ENCODE results near the gene SMC6.
A peak's percentile ranks its signal among the peaks of the same experiment; 100 is the strongest.

Gene SMC6

GRCh38 chr2:17765398-17765797 is 11.8 kb upstream of the SMC6 start:
- DNase-seq (ENCODE audit: low read depth in 2 of 3, low spot score in 1 of 3) = no peak

GRCh38 chr2:17763641-17764333 is 10.2 kb upstream of the SMC6 start:
- DNase-seq (ENCODE audit: low read depth in 2 of 3, low spot score in 1 of 3) = no peak

GRCh38 chr2:17762451-17762850 is 8.8 kb upstream of the SMC6 start:
- DNase-seq (ENCODE audit: low read depth in 2 of 3, low spot score in 1 of 3) = no peak

GRCh38 chr2:17759805-17760204 is 6.2 kb upstream of the SMC6 start:
- DNase-seq (ENCODE audit: low read depth in 2 of 3, low spot score in 1 of 3) = no peak

- DNase-seq (ENCODE audit: low read depth in 2 of 3, low spot score in 1 of 3) = no peak
Measured at GRCh38 chr2:17758118-17758517, 4.5 kb upstream of the SMC6 start.

- DNase-seq (ENCODE audit: low read depth in 2 of 3, low spot score in 1 of 3) = no peak
Measured at GRCh38 chr2:17757321-17757720, 3.7 kb upstream of the SMC6 start.

GRCh38 chr2:17756668-17757067 is 3.1 kb upstream of the SMC6 start:
- no peak for DNase-seq (ENCODE audit: low read depth in 2 of 3, low spot score in 1 of 3)

- DNase-seq (ENCODE audit: low read depth in 2 of 3, low spot score in 1 of 3) = no peak
Measured at GRCh38 chr2:17754773-17755425, 1.3 kb upstream of the SMC6 start.

GRCh38 chr2:17752892-17753802 is 463 bp downstream of the SMC6 start:
- peak; percentile 8 to 34 (median 12) for DNase-seq (ENCODE audit: low read depth in 2 of 3, low spot score in 1 of 3)

GRCh38 chr2:17752246-17752645 is 1.4 kb downstream of the SMC6 start:
- no peak for DNase-seq (ENCODE audit: low read depth in 2 of 3, low spot score in 1 of 3)

- DNase-seq (ENCODE audit: low read depth in 2 of 3, low spot score in 1 of 3) = no peak
Measured at GRCh38 chr2:17749753-17750438, 3.7 kb downstream of the SMC6 start.

GRCh38 chr2:17748745-17749144 is 4.9 kb downstream of the SMC6 start:
- no peak for DNase-seq (ENCODE audit: low read depth in 2 of 3, low spot score in 1 of 3)

GRCh38 chr2:17747684-17748452 is 5.7 kb downstream of the SMC6 start:
- DNase-seq (ENCODE audit: low read depth in 2 of 3, low spot score in 1 of 3) = no peak

- no peak for DNase-seq (ENCODE audit: low read depth in 2 of 3, low spot score in 1 of 3)
Measured at GRCh38 chr2:17740203-17740602, 13.4 kb downstream of the SMC6 start.

- no peak for DNase-seq (ENCODE audit: low read depth in 2 of 3, low spot score in 1 of 3)
Measured at GRCh38 chr2:17736989-17737388, 16.6 kb downstream of the SMC6 start.

- no peak for DNase-seq (ENCODE audit: low read depth in 2 of 3, low spot score in 1 of 3)
Measured at GRCh38 chr2:17735864-17736263, 17.7 kb downstream of the SMC6 start.

GRCh38 chr2:17733599-17733998 is 20.0 kb downstream of the SMC6 start:
- DNase-seq (ENCODE audit: low read depth in 2 of 3, low spot score in 1 of 3) = no peak

GRCh38 chr2:17729880-17730279 is 23.7 kb downstream of the SMC6 start:
- no peak for DNase-seq (ENCODE audit: low read depth in 2 of 3, low spot score in 1 of 3)

GRCh38 chr2:17728210-17728609 is 25.4 kb downstream of the SMC6 start:
- DNase-seq (ENCODE audit: low read depth in 2 of 3, low spot score in 1 of 3) = no peak

GRCh38 chr2:17719562-17720371 is 33.8 kb downstream of the SMC6 start:
- no peak for DNase-seq (ENCODE audit: low read depth in 2 of 3, low spot score in 1 of 3)

Measured in stimulated activated CD4-positive, alpha-beta T cell treated with anti-CD3 and anti-CD28 coated beads, Interleukin-12 subunit alpha, Interleukin-12 subunit beta, amount 100 ng/mL, for 48 hours (primary cell).